ENCODE data around the gene MED13L.

The MED13L gene

DNA sequence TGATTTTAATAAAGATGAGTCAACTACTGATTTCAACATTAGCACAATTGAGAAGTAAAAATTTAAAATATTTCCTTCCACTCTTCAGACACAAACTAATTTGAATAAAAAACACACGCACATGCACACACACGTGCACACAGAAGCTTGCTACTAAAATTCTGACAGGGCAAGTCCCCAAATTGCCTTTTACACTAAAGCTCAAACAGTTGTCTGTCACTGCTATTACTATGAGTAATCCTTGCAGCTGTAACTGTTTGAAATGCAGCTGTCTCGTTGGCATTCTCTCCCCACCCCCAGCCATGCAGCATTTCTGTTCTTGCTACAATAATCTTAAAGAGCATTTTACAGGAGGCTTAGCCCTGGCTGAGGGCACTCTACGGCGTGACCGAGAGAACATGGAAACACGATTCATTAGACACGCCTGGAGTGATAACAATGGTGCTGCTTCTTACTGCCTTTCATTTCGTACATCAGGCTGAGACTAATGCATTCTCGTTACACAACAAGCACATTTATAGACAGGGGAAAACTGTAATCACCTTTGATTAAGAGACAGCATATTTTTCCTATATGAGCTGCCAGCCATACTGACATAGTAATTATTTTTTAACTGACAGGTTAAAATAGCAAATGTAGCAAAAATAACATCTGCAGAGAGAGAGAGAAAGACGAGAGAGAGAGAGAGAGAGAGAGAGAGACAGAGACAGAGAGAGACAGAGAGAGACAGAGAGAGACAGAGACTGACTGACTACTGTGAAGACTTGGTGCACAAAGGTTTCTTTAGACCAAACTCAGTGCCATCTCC is 153.8 kb downstream of the MED13L start:
- peak; percentile 64 for DNase-seq

DNA sequence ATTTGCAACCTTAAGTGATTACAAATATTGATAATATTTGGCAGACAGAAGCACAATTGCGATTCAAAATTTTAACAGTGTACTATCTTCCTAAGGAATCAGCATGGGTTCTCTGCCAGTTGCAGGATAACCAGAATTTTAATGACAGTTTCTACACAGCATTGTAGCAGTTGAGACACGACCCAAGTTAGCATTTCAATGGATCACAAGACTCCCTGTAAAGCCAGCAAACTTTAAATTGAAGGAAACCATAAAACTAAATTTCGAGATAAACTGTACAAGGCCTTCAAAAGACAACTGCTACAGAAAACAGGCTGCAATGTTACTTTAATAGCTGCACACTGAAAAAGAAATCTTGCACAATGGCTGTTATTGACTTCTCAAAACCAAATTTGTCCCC is 154.9 kb downstream of the MED13L start:
- DNase-seq, result no peak

DNA sequence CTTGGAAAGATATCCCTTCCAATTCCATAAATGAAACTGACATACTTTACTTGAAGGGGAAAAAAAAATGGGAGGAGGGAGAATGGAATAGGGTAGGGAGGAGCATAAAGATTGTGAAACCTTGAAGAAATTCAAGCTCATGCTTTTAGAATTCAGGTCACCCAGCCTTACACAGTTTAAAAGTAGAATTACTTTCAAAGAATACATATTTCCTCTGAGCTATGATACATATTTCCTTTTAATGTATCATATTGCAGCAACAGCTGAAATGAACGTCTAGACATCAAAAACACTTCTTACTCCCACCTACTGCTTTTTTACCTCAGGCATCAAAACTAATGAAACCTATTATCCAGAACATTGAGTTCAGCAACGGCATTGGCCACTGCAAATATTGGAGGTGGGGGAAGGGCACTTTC is 156.0 kb downstream of the MED13L start:
- DNase-seq, result no peak

DNA sequence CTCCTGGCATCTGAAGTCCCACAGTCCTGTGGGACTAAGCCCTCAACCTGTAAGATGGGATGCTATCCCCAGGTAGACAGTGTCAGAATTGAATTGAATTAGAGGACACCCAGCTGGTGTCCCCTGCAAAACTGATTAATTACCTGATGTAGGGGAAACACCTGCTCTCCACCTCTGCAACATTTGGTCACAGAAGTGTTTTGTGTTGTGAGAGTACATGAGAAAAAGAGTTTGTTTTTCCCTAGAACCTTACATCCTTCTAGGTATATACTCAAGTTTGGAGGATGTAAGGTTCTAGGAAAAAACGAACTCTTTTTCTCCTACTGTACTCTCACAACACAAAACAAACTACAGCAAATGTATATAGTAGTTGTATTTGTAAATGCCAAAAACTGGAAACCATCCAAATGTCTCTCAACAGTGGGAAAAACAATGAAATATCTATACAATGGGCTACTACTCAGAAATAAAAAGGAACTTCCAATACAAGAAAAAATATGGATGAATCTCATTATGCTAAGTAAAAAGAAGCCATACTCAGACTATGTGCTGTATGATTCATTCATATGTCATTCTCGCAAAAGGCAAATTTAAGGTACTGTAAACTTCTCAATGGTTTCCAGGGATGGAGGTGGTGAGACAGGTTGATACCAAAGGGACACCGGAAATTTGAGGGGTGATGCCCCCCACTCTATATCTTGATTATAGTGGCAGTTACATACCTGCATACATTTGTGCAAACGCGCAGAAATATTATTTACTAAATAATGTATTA is 160.7 kb downstream of the MED13L start:
- peak; percentile 25 for DNase-seq

DNA sequence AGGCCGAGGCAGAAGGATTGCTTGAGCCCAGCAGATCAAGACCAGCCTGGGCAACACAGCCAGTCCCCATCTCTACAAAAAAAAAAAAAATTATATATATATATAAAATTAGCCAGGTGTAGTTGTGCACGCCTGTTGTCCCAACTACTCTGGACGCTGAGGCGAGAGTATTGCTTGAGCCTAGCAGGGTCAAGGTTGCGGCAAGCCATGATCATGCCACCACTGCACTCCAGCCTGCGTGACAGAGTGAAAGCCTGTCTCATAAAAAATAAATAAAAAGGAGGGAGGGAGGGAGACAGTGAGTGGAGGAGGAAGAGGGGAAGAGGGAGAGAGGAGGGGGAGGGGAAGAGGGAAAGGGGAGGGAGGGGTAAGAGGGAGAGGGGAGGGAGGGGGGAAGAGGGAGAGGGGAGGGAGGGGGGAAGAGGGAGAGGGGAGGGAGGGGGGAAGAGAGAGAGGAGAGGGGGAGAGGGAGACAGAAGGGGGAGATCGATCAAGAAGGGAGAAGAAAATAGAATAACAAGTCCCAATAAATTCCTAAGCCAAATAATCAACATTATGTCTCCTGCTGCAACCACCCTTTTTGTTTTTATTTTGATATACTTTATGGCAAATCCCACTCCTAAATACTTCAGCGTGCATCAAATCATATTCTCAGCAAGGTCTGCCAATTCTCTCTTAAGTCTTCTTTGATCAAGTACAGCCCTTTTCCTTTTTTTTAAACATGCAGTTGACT is 163.9 kb downstream of the MED13L start:
- no peak for DNase-seq

DNA sequence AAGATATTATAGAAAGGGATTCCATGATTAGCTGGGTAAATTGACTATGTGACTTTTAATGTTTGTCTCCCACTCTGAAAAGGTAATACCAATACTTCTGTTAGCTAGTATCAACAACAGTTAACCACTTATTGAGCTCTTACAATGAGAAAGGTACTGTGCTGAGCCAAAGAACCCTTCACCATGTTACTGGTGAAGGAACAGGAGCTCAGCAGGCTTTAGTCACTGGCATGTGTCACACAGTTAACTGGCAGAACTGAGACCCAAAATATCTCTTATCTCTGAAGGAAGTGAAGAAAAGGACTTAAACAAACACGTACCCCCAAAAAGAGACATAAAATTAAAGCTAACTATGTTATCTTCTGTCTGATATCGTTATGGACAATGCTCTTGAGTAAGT is 170.6 kb downstream of the MED13L start:
- DNase-seq, result no peak

DNA sequence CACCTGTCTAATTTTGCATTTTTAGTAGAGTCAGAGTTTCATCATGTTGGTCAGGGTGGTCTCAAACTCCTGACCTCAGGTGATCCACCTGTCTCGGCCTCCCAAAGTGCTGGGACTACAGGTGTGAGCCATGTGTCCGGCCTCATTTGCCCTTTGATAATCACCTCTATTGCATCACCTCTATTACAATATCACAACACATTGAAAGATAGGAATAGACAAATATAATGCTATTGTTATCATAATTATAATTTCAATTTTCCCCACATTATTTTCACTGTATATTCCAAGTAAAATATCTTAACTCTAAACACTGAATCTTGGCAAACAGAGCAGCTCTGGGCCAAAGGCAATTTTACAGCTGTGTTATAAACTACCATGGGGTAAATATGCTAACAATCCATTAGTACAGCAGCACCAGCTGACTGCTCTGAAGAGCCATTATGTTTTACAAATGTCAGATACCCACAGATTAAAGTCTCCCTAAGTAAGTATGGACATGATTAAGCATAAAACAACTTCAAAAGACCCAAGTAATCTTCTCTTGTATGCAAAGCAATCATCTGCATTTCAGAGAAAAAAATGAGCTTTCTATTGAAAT is 173.2 kb downstream of the MED13L start:
- no peak for DNase-seq

DNA sequence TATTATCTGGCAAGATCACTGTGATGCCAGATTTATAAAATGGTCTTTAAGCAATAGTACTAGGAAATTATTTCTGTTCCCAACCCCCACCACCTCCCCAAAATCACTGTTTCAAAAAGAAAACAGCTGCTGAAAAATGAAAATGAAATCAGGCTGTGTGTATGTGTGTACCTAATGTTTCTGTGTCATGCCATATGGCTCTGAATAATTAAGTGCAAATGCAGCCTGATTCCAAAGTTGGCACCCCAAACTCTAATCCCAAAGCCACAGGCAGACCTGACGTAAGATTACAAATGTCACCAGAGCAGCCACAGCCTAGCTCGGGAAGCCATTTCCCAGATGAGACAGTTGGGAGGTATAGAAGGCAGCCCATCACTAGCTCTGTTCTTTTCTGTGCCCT is 175.5 kb downstream of the MED13L start:
- DNase-seq, result no peak

DNA sequence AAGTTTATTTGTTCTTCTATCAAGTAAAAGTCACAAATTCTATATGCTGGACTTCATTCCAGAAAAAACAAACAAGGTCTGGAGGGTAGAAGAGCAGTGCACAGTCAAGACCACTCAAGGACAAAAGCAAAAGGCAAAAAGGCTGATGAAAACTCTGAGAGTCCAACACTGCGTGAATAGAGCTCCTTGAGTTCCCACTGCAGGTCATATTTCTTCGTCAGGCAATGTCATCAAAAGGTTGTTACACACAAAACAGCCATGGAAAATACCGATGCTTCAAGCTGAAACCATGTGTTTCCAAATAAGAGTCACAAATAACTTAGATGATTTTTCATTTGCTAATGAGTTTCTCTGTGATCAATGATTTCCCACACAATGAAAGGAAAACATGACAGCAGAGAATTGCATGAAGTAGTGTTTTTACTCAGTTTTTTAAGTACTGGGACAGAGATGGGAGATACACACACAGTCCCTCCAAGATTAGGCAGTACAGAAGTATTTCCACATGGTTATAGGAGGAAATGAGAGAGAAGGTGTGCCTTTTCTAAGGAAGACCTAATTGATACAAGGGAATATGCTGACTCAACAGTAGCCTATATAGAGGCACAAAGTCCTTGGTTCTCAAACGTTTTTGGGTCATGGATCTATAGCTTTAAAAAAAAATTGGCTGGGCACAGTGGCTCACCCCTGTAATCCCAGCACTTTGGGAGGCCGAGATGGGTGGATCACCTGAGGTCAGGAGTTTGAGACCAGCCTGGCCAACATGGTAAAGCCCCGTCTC is 177.7 kb downstream of the MED13L start:
- DNase-seq, result no peak

DNA sequence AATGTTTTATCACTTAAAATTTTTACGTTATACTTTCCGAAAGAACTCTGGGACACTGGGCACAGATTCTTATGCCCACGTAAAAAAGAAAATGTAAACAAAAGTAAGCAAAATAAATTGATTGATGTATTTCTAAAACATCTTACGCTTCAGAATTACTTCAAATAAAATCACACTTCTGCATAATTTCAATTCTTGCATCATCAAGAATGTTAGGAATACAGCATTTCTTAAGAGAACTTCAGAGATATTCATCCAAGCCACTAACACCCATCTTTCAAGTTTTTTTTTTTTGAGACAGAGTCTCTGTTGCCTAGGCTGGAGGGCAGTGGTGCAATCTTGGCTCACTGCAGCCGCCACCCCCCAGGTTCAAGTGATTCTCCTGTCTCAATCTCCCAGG is 180.6 kb downstream of the MED13L start:
- DNase-seq, result no peak

DNA sequence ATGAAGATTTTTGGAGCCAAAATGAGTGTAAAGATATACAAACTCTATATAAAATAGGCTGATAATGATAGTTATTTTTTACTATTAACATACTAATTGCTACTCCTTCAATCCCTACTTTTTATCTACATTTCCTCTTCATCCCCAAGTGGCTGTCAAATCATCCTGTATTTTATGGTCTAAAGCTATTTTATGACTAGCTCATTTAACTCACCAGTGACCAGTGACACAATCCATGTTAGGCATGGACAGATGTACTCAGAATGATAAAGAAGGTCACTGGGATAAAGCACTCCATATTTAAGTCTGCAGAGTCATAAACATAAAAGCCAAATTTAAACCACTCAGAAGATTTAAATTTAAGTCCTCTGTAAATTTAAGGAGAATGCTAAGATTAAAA is 183.0 kb downstream of the MED13L start:
- DNase-seq, result no peak

DNA sequence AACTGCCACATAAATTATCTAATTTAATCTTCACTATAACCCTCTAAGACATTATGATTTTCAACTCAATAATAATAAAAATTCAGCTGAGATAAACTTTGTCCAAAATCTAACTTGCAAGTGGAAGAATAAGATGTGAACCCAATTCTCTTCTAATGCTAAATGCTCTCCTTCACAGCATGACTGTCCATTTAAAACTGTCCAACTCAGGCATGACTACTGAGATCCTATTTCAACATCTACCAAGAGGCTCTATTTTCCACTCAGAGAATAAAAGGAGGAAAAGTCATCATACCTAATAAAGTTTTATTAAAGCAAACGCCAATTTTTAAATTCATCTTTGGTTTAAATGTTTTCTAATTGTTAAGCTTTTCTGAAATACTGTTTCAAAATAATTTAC is 183.6 kb downstream of the MED13L start:
- DNase-seq, result no peak

DNA sequence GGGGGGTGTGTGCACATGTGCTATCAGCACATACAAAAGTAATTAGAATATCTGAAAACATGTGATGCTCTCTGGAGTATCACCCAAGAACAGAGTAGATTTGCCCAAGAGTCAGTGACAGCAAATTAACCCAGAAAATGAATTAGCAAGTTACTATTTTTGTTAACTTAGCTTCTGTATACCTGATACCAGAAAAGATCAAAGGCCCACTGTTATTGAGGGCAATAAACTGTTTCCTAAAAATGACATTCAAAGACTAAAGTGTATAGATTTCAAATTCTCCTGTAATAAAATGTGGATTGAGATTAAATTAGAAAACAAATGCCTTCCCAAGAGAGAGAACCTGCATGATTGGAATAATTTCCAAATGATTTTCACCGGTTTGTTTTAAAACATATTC is 184.7 kb downstream of the MED13L start:
- no peak for DNase-seq

DNA sequence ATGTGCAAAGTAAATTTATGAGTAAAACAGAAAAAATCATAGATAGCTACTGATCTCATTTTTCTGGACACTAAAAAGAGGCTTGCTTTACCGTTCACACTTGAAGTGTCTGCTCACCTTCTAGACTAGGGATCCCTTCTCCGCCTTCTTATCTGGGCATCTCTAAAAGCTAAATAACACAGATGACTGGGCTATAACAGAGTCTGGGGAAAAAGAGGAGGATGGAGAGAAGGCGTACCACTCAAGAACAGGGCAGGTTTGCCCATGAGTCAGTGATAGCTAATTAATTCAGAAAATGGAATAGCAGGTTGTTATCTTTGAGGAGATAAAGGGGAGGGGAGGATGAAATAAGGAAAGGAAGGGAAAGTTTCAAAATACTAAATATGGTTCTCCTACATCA is 185.3 kb downstream of the MED13L start:
- no peak for DNase-seq

DNA sequence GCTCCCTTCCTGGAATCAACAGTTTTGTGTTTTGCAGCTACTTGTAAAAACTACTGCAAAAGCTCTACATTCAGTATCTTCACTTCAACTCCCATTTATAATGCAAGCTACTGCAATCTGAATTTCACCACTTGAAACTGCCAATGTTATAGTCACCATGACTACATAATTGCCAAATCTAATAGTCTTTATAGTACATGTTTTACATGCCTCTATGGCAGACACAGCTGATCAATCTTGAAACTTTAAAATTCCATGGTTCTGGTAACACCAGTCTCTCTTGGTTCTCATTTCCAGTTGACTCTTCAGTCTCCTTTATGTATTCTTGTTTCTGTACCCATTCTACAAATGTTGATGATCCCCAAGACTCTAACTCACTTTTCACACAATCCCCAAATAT is 185.9 kb downstream of the MED13L start:
- no peak for DNase-seq

DNA sequence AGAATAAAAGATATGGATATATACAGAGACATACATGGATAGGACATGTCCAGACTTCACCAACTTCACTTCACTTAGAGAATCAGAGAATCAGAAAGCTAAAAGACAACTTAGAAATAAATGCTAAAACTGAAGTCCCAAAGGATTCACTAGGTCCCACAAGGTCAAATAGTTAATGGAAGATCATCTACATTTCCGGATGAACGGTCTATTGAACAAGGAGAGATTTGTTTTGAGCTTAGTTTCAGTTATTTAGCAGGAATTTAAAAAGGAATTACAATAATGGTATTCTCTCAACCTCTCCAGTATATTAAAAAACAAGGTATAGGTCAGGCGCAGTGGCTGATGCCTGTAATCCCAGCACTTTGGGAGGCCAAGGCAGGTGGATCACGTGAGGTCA is 187.0 kb downstream of the MED13L start:
- no peak for DNase-seq

DNA sequence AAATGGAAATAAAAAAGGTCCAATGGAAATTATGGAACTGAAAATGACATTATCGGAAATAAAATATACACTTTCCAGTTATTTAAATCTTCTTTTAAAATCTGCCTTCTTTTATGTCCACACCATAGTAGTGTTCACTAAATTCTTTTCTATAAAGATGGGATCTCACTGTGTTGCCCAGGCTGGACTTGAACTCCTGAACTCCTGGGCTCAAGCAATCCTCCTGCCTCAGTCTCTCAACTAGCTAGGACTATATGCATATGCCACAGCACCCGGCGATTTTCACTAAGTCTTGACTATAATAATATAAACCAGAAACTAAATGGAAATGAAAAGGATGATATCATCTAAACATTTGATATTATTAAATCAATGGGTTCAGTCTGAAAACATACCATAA is 188.4 kb downstream of the MED13L start:
- DNase-seq, result no peak

DNA sequence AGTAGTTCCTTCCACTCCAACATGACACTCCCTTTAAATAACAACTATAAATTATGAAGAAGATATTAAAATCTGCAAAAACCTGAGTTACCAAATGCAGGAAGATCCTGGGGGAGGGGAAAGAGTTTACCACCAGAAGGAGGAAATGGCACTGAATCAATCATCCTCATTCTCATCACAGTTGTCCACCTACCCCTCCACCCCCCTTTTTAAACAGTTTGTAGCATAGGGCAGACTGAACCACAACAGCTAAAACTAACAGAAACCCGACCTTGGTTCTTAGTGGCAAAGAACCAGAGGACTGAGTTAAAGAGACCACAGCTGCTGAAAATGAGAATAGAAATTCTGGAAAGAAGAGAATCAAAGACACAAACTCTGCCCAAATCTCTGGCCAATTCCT is 189.5 kb downstream of the MED13L start:
- DNase-seq, result no peak

DNA sequence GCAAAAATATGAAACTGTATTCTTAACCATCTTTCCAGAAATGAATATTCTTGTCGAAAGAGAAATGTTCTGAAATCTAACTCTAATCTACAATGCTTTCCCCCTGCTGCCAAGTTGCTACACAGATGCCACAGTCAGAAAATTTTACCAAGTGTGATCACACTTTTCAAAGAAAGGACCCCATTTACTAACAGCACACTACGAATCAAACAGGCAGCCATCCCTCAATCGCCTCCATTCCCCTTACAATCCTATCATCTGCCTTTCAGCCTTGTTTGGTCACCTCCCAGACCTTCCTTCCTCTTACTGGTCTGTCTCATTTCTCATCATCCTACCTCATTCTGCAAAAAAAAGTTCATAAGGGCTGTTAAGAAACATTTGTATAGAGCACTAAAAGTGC is 190.1 kb downstream of the MED13L start:
- no peak for DNase-seq

DNA sequence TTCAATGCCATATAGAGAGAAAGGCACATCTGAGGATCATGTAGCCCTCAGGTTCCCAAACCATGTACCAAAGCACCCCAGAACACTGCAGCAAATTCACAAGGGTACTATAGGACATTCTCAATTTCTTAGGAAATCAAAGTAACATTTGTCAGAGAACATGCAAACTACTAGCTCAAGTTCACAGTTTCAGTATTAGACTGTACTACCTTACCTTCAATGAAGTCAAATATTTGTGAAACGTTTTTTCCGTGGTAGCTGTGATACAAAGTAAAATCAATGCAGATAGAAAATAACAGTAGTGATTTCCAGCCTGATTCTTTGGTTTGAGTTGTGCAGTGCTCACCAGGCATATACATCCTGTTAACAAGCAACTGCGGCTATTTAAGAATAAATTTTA is 197.1 kb downstream of the MED13L start:
- DNase-seq, result no peak

DNA sequence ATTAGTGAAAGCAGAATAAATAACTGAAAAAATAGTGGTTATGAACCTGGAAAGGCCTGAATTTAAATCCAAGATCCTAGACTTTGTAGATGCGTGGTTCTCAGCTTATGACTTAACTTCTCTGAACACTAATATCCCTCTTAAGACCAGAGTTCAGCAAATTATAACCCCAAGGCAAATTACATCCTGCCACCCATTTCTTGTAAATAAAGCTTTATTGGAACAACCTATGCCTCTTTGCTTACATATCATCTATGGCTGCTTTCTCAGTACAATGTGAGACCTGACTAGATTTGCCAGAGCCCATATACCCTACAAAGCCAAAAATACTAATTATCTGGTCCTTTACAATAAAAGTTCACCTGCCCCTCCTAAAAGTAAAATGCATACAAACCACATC is 199.1 kb downstream of the MED13L start:
- DNase-seq, result no peak

DNA sequence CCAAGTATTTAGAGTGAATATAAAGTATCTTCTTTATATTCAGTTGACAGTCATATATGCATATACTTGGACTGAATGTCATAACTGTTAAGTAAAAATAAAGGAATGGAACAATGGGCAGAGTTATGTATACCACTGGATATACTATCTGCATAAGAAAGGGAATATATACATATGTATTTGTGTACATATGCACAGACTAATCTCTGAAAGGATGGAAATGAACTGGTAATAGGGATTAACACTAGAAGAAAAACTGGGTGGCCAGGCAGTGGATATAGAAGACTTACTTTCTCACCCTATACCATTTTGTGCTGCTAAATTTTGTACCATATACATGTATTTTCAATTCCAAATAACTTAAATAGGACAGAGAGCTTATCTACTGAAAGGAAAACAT is 200.1 kb downstream of the MED13L start:
- DNase-seq, result no peak

DNA sequence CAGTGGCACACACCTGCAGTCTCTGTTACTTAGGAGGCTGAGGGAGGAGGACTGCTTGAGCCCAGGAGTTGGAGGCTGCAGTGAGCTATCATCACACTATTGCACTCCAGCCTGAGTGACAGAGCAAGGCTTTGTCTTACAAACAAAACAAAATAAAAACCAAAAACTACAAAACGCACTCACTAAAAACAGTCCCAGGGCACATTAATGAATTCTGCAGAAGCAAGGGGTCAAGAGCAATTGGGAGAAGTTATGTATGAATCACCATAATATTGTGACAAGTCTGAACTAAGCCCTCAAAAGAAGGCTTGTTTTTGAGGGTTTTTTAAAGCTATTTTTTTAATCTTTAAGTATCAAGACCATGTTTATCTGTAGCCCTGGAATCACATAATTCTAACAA is 201.1 kb downstream of the MED13L start:
- DNase-seq, result no peak

Measured in NCI-H1105 (cell line).